ENCODE measurements around the gene CASQ1. TPM values are rescaled to one million over a fixed set of nuclear protein-coding genes. Genes with fewer than 3 reads are reported as not detected.

The CASQ1 gene
- total RNA-seq, 1 experiment from 2014 or later, result 0.46 TPM

- no peak for TF ChIP-seq TEAD4 (CRISPR knock-in tag; IDR thresholded peaks at IDR 0.05)
- TF ChIP-seq RORB (CRISPR knock-in tag; IDR thresholded peaks at IDR 0.05), result no peak
- TF ChIP-seq TP53 (CRISPR knock-in tag; IDR thresholded peaks at IDR 0.05), result no peak
- 0 out of 2 replicates have a peak, but pooled peaks have one; percentile 20 for TF ChIP-seq ZNF232 (CRISPR knock-in tag; IDR thresholded peaks at IDR 0.05)
- TF ChIP-seq AR (CRISPR knock-in tag; IDR thresholded peaks at IDR 0.05), result no peak
- no peak for TF ChIP-seq FOXK1 (CRISPR knock-in tag; IDR thresholded peaks at IDR 0.05)
- no peak for TF ChIP-seq EMX1 (CRISPR knock-in tag; IDR thresholded peaks at IDR 0.05)
- peak; percentile 19; the same call in 1 of the 2 replicates for TF ChIP-seq SMAD3 (CRISPR knock-in tag; IDR thresholded peaks at IDR 0.05; ENCODE audit: borderline replicate concordance)
- TF ChIP-seq KAT7 (CRISPR knock-in tag; IDR thresholded peaks at IDR 0.05; ENCODE audit: borderline replicate concordance), result no peak; the same call in 1 of the 2 replicates
- peak; percentile 75 for TF ChIP-seq SP1 (CRISPR knock-in tag; conservative IDR thresholded peaks at IDR 0.05)
- TF ChIP-seq SOX15 (CRISPR knock-in tag; IDR thresholded peaks at IDR 0.05), result no peak
- TF ChIP-seq NR1H2 (CRISPR knock-in tag; IDR thresholded peaks at IDR 0.05), result no peak
- TF ChIP-seq HMGXB4 (CRISPR knock-in tag; IDR thresholded peaks at IDR 0.05), result no peak
- TF ChIP-seq CDX4 (CRISPR knock-in tag; IDR thresholded peaks at IDR 0.05; ENCODE audit: borderline replicate concordance), result no peak
- no peak for TF ChIP-seq ZBTB43 (CRISPR knock-in tag; IDR thresholded peaks at IDR 0.05)
- TF ChIP-seq NFE2L1 (CRISPR knock-in tag; IDR thresholded peaks at IDR 0.05), result no peak
- no peak for TF ChIP-seq ZNF219 (CRISPR knock-in tag; IDR thresholded peaks at IDR 0.05; ENCODE audit: borderline replicate concordance)
- no peak for TF ChIP-seq MYBL2 (CRISPR knock-in tag; IDR thresholded peaks at IDR 0.05)
- no peak for TF ChIP-seq IRF2 (CRISPR knock-in tag; IDR thresholded peaks at IDR 0.05; ENCODE audit: borderline replicate concordance, low read depth)
- 0 out of 2 replicates have a peak, but pooled peaks have one; percentile 16 for TF ChIP-seq GABPB1 (CRISPR knock-in tag; IDR thresholded peaks at IDR 0.05)
- TF ChIP-seq ZNF416 (CRISPR knock-in tag; IDR thresholded peaks at IDR 0.05), result 0 out of 2 replicates have a peak, but pooled peaks have one; percentile 27
- no peak for TF ChIP-seq MLX (CRISPR knock-in tag; IDR thresholded peaks at IDR 0.05)
- TF ChIP-seq NR3C1 (CRISPR knock-in tag; conservative IDR thresholded peaks at IDR 0.05; ENCODE audit: low read depth), result no peak
- TF ChIP-seq STAT6 (CRISPR knock-in tag; conservative IDR thresholded peaks at IDR 0.05; ENCODE audit: low read depth), result no peak
- no peak for TF ChIP-seq JUN (CRISPR knock-in tag; IDR thresholded peaks at IDR 0.05)
- TF ChIP-seq GRHL2 (CRISPR knock-in tag; IDR thresholded peaks at IDR 0.05; ENCODE audit: insufficient replicate concordance, severe bottlenecking), result no peak
- no peak for TF ChIP-seq ATF1 (CRISPR knock-in tag; IDR thresholded peaks at IDR 0.05)
- TF ChIP-seq E2F5 (CRISPR knock-in tag; IDR thresholded peaks at IDR 0.05), result 0 out of 2 replicates have a peak, but pooled peaks have one; percentile 42
- no peak for TF ChIP-seq CBFB (CRISPR knock-in tag; IDR thresholded peaks at IDR 0.05; ENCODE audit: low read depth)
- no peak for TF ChIP-seq JAZF1 (CRISPR knock-in tag; IDR thresholded peaks at IDR 0.05)
Observed at GRCh38 chr1:160205242-160206035, 15.1 kb downstream of the CASQ1 start, which contains the start of gene PEA15 (continued).

All from WTC11 (cell line).